GM12874 (cell line): ENCODE results near the gene DUSP10.

Experiments
- CTCF ChIP-seq: IDR thresholded peaks from 2 replicates; pipeline ENCODE4 v1.5.1; 2011; ENCODE audit warnings: low read depth, mild to moderate bottlenecking, control low read depth, low read length, moderate library complexity; ENCODE audit not compliant: insufficient read depth

DUSP10 gene

GRCh38 chr1:221751226-221751887 is 9.5 kb upstream of the DUSP10 start:
- no peak for TF ChIP-seq CTCF

GRCh38 chr1:221748981-221749380 is 7.1 kb upstream of the DUSP10 start:
- TF ChIP-seq CTCF, result no peak

GRCh38 chr1:221747839-221748238 is 6.0 kb upstream of the DUSP10 start:
- no peak for TF ChIP-seq CTCF

GRCh38 chr1:221743416-221744208 is 1.7 kb upstream of the DUSP10 start:
- TF ChIP-seq CTCF, result no peak

- TF ChIP-seq CTCF, result 0 out of 2 replicates have a peak, but pooled peaks have one; percentile 17
These were observed 896 bp upstream of the DUSP10 start for GRCh38 chr1:221742555-221743415.

GRCh38 chr1:221740993-221741702 is 741 bp downstream of the DUSP10 start:
- no peak for TF ChIP-seq CTCF
